HepG2 (cell line): ENCODE data around the gene TTC31. TPM values are rescaled to one million over a fixed set of nuclear protein-coding genes. Genes with fewer than 3 reads are reported as not detected.
A peak's percentile ranks its signal among the peaks of the same experiment; 100 is the strongest.

Experiments
- ATAC-seq: fragments of 200-7000 bp; cut with Tn5 transposase; 3 replicates; pipeline ENCODE4 v1.9.1; 2020; ENCODE audit warnings: mild to moderate bottlenecking, moderate library complexity
- BruUV-seq: library from RNA; stranded (reverse); fragments of 400-500 nt; replicated peaks from 2 replicates; lab custom pipeline; 2021; lab: Mats Ljungman, UMichigan
- CTCF ChIA-PET: fragments of 300-600 bp; formaldehyde crosslinking; extraction: SDS; loops from one replicate; lab custom pipeline; 2021; ENCODE audit warnings: low total read pairs, inconsistent platforms, low intra/inter-chr PET ratio; lab: Yijun Ruan, JAX
- POLR2A ChIA-PET: fragments of 350-600 bp; sonication (Branson Sonifier 250); formaldehyde crosslinking; loops from one replicate; lab custom pipeline; 2020; ENCODE audit warnings: antibody characterized with exemption, inconsistent platforms; lab: Yijun Ruan, JAX
- DNase-seq: peaks from one replicate; pipeline ENCODE4 v3.0.0-alpha.2; 2015; ENCODE audit warnings: low spot score
- FAIRE-seq: peaks from 3 replicates; lab custom pipeline; 2011; peaks lifted over from hg19 to GRCh38; lab: Jason Lieb, UNC
- H2AFZ ChIP-seq: one replicate; pipeline ENCODE4 v1.6.1; 2011; ENCODE audit warnings: low read length, inconsistent platforms
- H3K27ac ChIP-seq: fragments of 300-600 bp; 3 replicates; pipeline ENCODE4 v1.8.0; 2011; ENCODE audit warnings: mixed run types, mild to moderate bottlenecking, mixed read lengths, low read length, inconsistent platforms; ENCODE audit not compliant: insufficient read depth; ENCODE audit errors: extremely low read length
- H3K27me3 ChIP-seq, 2 experiments: fragments of 200-600 bp in 1 of 2; 2 replicates in 1 of 2; 3 replicates in 1 of 2; pipeline versions ENCODE4 v1.6.0 to v1.8.0; 2011; ENCODE audit warnings: low read length in 2 of 2, mild to moderate bottlenecking in 2 of 2, moderate library complexity in 2 of 2, inconsistent platforms in 1 of 2; ENCODE audit not compliant: insufficient read depth in 2 of 2, control insufficient read depth in 1 of 2
- H3K36me3 ChIP-seq, 2 experiments: fragments of 200-600 bp in 1 of 2; replicated peaks in 1 of 2; 2 replicates in 1 of 2; 3 replicates in 1 of 2; pipeline versions ENCODE4 v1.5.1 to v1.8.0; 2011; ENCODE audit warnings: low read length in 2 of 2, inconsistent platforms in 1 of 2; ENCODE audit not compliant: insufficient read depth in 2 of 2, control insufficient read depth in 1 of 2
- H3K4me1 ChIP-seq: 2 replicates; pipeline ENCODE4 v1.5.1; 2012; ENCODE audit warnings: low read length, inconsistent platforms; ENCODE audit not compliant: insufficient read depth
- H3K4me2 ChIP-seq: 2 replicates; pipeline ENCODE4 v1.6.0; 2011; ENCODE audit warnings: low read depth, low read length, inconsistent platforms
- H3K4me3 ChIP-seq, 3 experiments: fragments of 200-600 bp in 1 of 3; sonication (generic), shearing (Covaris generic) in 1 of 3; replicated peaks in 1 of 3; 2 replicates each; pipeline ENCODE4 v1.5.1; 2011 to 2016; ENCODE audit warnings: low read length in 3 of 3, inconsistent platforms in 2 of 3, low read depth in 2 of 3, mild to moderate bottlenecking in 2 of 3, control low read depth in 1 of 3, mixed read lengths in 1 of 3; ENCODE audit not compliant: insufficient read depth in 1 of 3
- H3K79me2 ChIP-seq: one replicate; pipeline ENCODE4 v1.6.1; 2011; ENCODE audit warnings: low read length, inconsistent platforms; ENCODE audit not compliant: insufficient read depth
- H3K9ac ChIP-seq: 2 replicates; pipeline ENCODE4 v1.6.0; 2011; ENCODE audit warnings: mild to moderate bottlenecking, low read depth, low read length, inconsistent platforms; ENCODE audit not compliant: insufficient read depth
- H3K9me3 ChIP-seq: 2 replicates; pipeline ENCODE4 v1.5.1; 2012; ENCODE audit warnings: mild to moderate bottlenecking, low read length
- H4K20me1 ChIP-seq: 2 replicates; pipeline ENCODE4 v1.6.0; 2011; ENCODE audit warnings: inconsistent platforms, mild to moderate bottlenecking, low read length, moderate library complexity; ENCODE audit not compliant: insufficient read depth
- ARNTL ChIP-seq: sonication (generic); formaldehyde crosslinking; IDR thresholded peaks from 2 replicates; pipeline ENCODE4 v1.4.0; 2020; ENCODE audit warnings: mild to moderate bottlenecking, missing genetic modification reagents
- CREB1 ChIP-seq, 2 experiments: fragments of 450-650 bp in 1 of 2; IDR thresholded peaks; 2 replicates each; pipeline ENCODE4 v1.6.1; 2016 to 2017; ENCODE audit warnings: control low read depth in 1 of 2, mild to moderate bottlenecking in 1 of 2, missing compliant biosample characterization in 1 of 2, missing genetic modification characterization in 1 of 2
- FOXA3 ChIP-seq: IDR thresholded peaks from 2 replicates; pipeline ENCODE4 v1.6.1; 2016; ENCODE audit warnings: missing genetic modification reagents, missing compliant biosample characterization
- FOXP1 ChIP-seq, 2 experiments: fragments of 450-650 bp in 1 of 2; IDR thresholded peaks; 2 replicates each; pipeline ENCODE4 v1.6.1; 2017 to 2018; ENCODE audit warnings: antibody characterized with exemption in 1 of 2
- GABPA ChIP-seq, 2 experiments: IDR thresholded peaks; 2 replicates each; pipeline ENCODE4 v1.6.1; 2011 to 2016; ENCODE audit warnings: low read depth in 2 of 2, low read length in 1 of 2, missing biosample characterization in 1 of 2, missing genetic modification characterization in 1 of 2
- MED1 ChIP-seq: sonication (generic); formaldehyde crosslinking; IDR thresholded peaks from 2 replicates; pipeline ENCODE4 v1.4.0; 2020; ENCODE audit warnings: missing genetic modification reagents
- NAIF1 ChIP-seq: sonication (generic); formaldehyde crosslinking; IDR thresholded peaks from 2 replicates; pipeline ENCODE4 v1.5.0; 2020; ENCODE audit warnings: mild to moderate bottlenecking, missing genetic modification reagents, borderline replicate concordance
- ONECUT2 ChIP-seq: sonication (generic); formaldehyde crosslinking; IDR thresholded peaks from 2 replicates; pipeline ENCODE4 v1.4.0; 2020; ENCODE audit warnings: missing genetic modification reagents
- SMAD1 ChIP-seq: sonication (generic); formaldehyde crosslinking; IDR thresholded peaks from 2 replicates; pipeline ENCODE4 v1.4.0; 2020; ENCODE audit warnings: missing genetic modification reagents, low read depth, mild to moderate bottlenecking, borderline replicate concordance
- SMARCE1 ChIP-seq: fragments of 450-650 bp; IDR thresholded peaks from 2 replicates; pipeline ENCODE4 v1.6.1; 2017; ENCODE audit warnings: borderline replicate concordance
- TOE1 ChIP-seq: sonication (generic); formaldehyde crosslinking; IDR thresholded peaks from 2 replicates; pipeline ENCODE4 v1.4.0; 2020; ENCODE audit warnings: mild to moderate bottlenecking, missing genetic modification reagents
- UBTF ChIP-seq: sonication (generic); formaldehyde crosslinking; IDR thresholded peaks from 2 replicates; pipeline ENCODE4 v1.4.0; 2020; ENCODE audit warnings: mild to moderate bottlenecking, missing genetic modification reagents
- ZMYM2 ChIP-seq: sonication (generic); formaldehyde crosslinking; IDR thresholded peaks from 2 replicates; pipeline ENCODE4 v1.8.0; 2022; ENCODE audit warnings: mild to moderate bottlenecking, missing genetic modification reagents
- ZNF503 ChIP-seq: sonication (generic); formaldehyde crosslinking; IDR thresholded peaks from 2 replicates; pipeline ENCODE4 v1.4.0; 2020; ENCODE audit warnings: missing genetic modification reagents
- ZNF552 ChIP-seq: sonication (generic); formaldehyde crosslinking; IDR thresholded peaks from 2 replicates; pipeline ENCODE4 v1.9.0; 2022; ENCODE audit warnings: missing genetic modification reagents, mild to moderate bottlenecking, borderline replicate concordance
- ZNF619 ChIP-seq: sonication (generic); formaldehyde crosslinking; IDR thresholded peaks from 2 replicates; pipeline ENCODE4 v1.4.0; 2020; ENCODE audit warnings: mild to moderate bottlenecking, missing genetic modification reagents
- WGBS: methylation state at CpG from one replicate; pipeline ENCODE4 v1.1.6; 2017; ENCODE audit warnings: low lambda C conversion rate; 5-methylcytosine and 5-hydroxymethylcytosine counted together
- in situ Hi-C: cut with HindIII; loops from 2 replicates; pipeline ENCODE4 v1.10.0; 2017; ENCODE audit warnings: low pct_unique_long_range_greater_than_20kb; ENCODE audit not compliant: extremely low pct_ligation_motif_present
- intact Hi-C: fragments of 100-400 bp; cut with micrococcal nuclease; formaldehyde crosslinking; loops from one replicate; pipeline ENCODE4 v1.10.0; 2022; ENCODE audit not compliant: unreplicated experiment
- polyA plus RNA-seq, 8 experiments: library from polyadenylated mRNA; depleted of rRNA in 3 of 8; stranded (reverse) in 7 of 8; unstranded in 1 of 8; fragments of >200 nt; fragmentation: Illumina TruSeq in 4 of 8; extraction: Trizol in 4 of 8; gene quantifications; 2 replicates each; pipeline versions ENCODE4 v1.2.1 to v1.2.3, GENCODE V29; 2011 to 2016; ENCODE audit warnings: low read depth in 4 of 8, missing spikeins in 1 of 8, mixed read lengths in 1 of 8; ENCODE audit not compliant: insufficient read depth in 1 of 8
- total RNA-seq, 5 experiments: library from RNA; depleted of rRNA; stranded (reverse); fragments of >200 nt; fragmentation: Illumina TruSeq; extraction: Trizol; gene quantifications; 2 replicates each; pipeline ENCODE4 v1.2.3, GENCODE V29; 2016; ENCODE audit warnings: low read depth in 1 of 5

TTC31 gene
- total and polyA plus RNA-seq, 2 of the 13 experiments (the other 11 are each of a cell fraction or from before 2014, with no cell fraction given): 28.3 to 39.5 TPM

GRCh38 chr2:74444498-74445318 is 38.2 kb upstream of the TTC31 start:
- FAIRE-seq: no peak
- Histone ChIP-seq H2AFZ (no peak overlapping the region), H3K4me1 (peaks cover 66% of the 10 kb centered on the region), H3K4me2 (peak overlapping the region; percentile 84), H3K27me3 (no peaks in the 10 kb centered on the region; a peak in 1 of 5 replicates), H3K27ac (peak overlapping the region; percentile 63), H3K36me3 (no peaks in the 10 kb centered on the region; a peak in 1 of 5 replicates), H3K9me3 (no peaks in the 10 kb centered on the region), H3K9ac (peak overlapping the region; percentile 52; the same call in 1 of the 2 replicates), H3K79me2 (peaks cover 23% of the 10 kb centered on the region), H4K20me1 (peaks cover 6% of the 10 kb centered on the region; the same call in 1 of the 2 replicates), H3K4me3 (peak overlapping the region in 2 of 3 experiments; percentile 26 to 59; a peak in 3 of 6 replicates)
- no TSS peak for BruUV-seq
- POLR2A ChIA-PET: interaction anchor here (0.7 to 11.6 kb wide), 8 partner anchors 11 to 82 kb away, joined by 3 to 342 read pairs (median 6); partner anchors contain the start of genes INO80B, MRPL53 and WBP1
- DNase-seq: no peak
- 1% methylated on average over 5 of the region's 5 CpGs for WGBS
- CTCF ChIA-PET: no interaction called here
- in situ Hi-C loops (no loop called here), intact Hi-C loops (no loop called here)
- ATAC-seq: no peak
- no peak for TF ChIP-seq GABPA (IDR thresholded peaks at IDR 0.05; ENCODE audit: low read depth, low read length)
- 0 out of 2 replicates have a peak, but pooled peaks have one; percentile 30 for TF ChIP-seq GABPA (CRISPR knock-in tag; IDR thresholded peaks at IDR 0.05; ENCODE audit: low read depth)
- no peak for TF ChIP-seq SMARCE1
- 0 out of 2 replicates have a peak, but pooled peaks have one; percentile 28 for TF ChIP-seq ZNF503 (CRISPR knock-in tag)
- 0 out of 2 replicates have a peak, but pooled peaks have one; percentile 14 for TF ChIP-seq ARNTL (CRISPR knock-in tag)
- TF ChIP-seq SMAD1 (CRISPR knock-in tag): 0 out of 2 replicates have a peak, but pooled peaks have one; percentile 64
- peak; percentile 27; the same call in 1 of the 2 replicates for TF ChIP-seq FOXA3 (CRISPR knock-in tag)
- TF ChIP-seq ZNF619: peak; percentile 22; the same call in 1 of the 2 replicates
- peak; percentile 61 for TF ChIP-seq ONECUT2 (CRISPR knock-in tag)
- peak; percentile 60; the same call in 1 of the 2 replicates for TF ChIP-seq NAIF1 (CRISPR knock-in tag)
- 0 out of 2 replicates have a peak, but pooled peaks have one; percentile 29 for TF ChIP-seq MED1 (CRISPR knock-in tag)
- TF ChIP-seq UBTF (CRISPR knock-in tag): 0 out of 2 replicates have a peak, but pooled peaks have one; percentile 40
- TF ChIP-seq ZNF552: no peak
- TF ChIP-seq FOXP1 (IDR thresholded peaks at IDR 0.05): no peak
- peak; percentile 29; the same call in 1 of the 2 replicates for TF ChIP-seq FOXP1 (CRISPR knock-in tag; IDR thresholded peaks at IDR 0.05)
- no peak for TF ChIP-seq CREB1 (IDR thresholded peaks at IDR 0.05)
- TF ChIP-seq CREB1 (CRISPR knock-in tag; IDR thresholded peaks at IDR 0.05): 0 out of 2 replicates have a peak, but pooled peaks have one; percentile 5
- no peak for TF ChIP-seq TOE1
- 0 out of 2 replicates have a peak, but pooled peaks have one; percentile 20 for TF ChIP-seq ZMYM2 (CRISPR knock-in tag)
